ENCODE measurements around the gene PCYT1B. TPM values are rescaled to one million over a fixed set of nuclear protein-coding genes. Genes with fewer than 3 reads are reported as not detected.

PCYT1B gene
- total and polyA plus RNA-seq, 9 of the 15 experiments (the other 6 are each of a cell fraction or from before 2014, with no cell fraction given), result 0.04 to 0.34 (median 0.07) TPM; not detected in 1

- H3K36me3 ChIP-seq (ENCODE audit: control insufficient read depth, insufficient read depth, low read length), result no peaks in the 10 kb centered on the region
- WGBS (ENCODE audit: insufficient coverage, low coverage, missing lambda C conversion rate), result 10% methylated on average over 4 of the region's 4 CpGs
- H2AFZ ChIP-seq (ENCODE audit: low read depth, low read length), result no peak overlapping the region
- BruUV-seq (replicated peaks), result no TSS peak
- FAIRE-seq (no peak), DNase-seq (ENCODE audit: extremely low read depth in 1 of 4, low spot score in 3 of 4) (no peak), ATAC-seq (no peak)
- H3K4me1 ChIP-seq (replicated peaks in 1 of 2; ENCODE audit: control insufficient read depth in 2 of 2, insufficient read depth in 2 of 2, low read length in 2 of 2), result no peaks in the 10 kb centered on the region
- H3K9ac ChIP-seq (ENCODE audit: insufficient read depth in 1 of 2, low read depth in 2 of 2, low read length in 2 of 2), result no peak overlapping the region
- no peak overlapping the region for H3K27ac ChIP-seq (ENCODE audit: extremely low read depth, low read depth, low read length)
- CTCF ChIA-PET (ENCODE audit: low intra/inter-chr PET ratio), result no interaction called here
- no peaks in the 10 kb centered on the region for H4K20me1 ChIP-seq (replicated peaks; ENCODE audit: control insufficient read depth, insufficient read depth, low read length)
- no peak overlapping the region for H3K4me2 ChIP-seq (ENCODE audit: insufficient read depth, low read length)
- H3K4me3 ChIP-seq, result no peak overlapping the region
- POLR2A ChIA-PET, result interaction anchor here (1.6 kb wide), 1 partner anchor 10 kb away, joined by 4 read pairs; no protein-coding TSS in a partner anchor
- TF ChIP-seq THRAP3 (IDR thresholded peaks at IDR 0.05; ENCODE audit: borderline replicate concordance), result no peak
- TF ChIP-seq NEUROD1 (IDR thresholded peaks at IDR 0.05; ENCODE audit: borderline replicate concordance, low read depth, low read length, partially characterized antibody), result no peak
- TF ChIP-seq RNF219 (CRISPR knock-in tag; IDR thresholded peaks at IDR 0.05), result no peak
- TF ChIP-seq COPS2 (conservative IDR thresholded peaks at IDR 0.05), result no peak
- no peak for TF ChIP-seq ZNF143 (CRISPR knock-in tag; IDR thresholded peaks at IDR 0.05)
- no peak for TF ChIP-seq XRCC3 (IDR thresholded peaks at IDR 0.05)
- H3K9me3 ChIP-seq (replicated peaks; ENCODE audit: control insufficient read depth, insufficient read depth, low read depth, low read length), result no peaks in the 10 kb centered on the region
- H3K27me3 ChIP-seq (ENCODE audit: control insufficient read depth in 2 of 2, insufficient read depth in 2 of 2, low read length in 2 of 2), result peaks cover 2 to 16% of the 10 kb centered on the region in 2 experiments; a peak in 3 of 5 replicates
- H3K79me2 ChIP-seq (ENCODE audit: control insufficient read depth, insufficient read depth, low read length), result no peaks in the 10 kb centered on the region
- H3K9me1 ChIP-seq (ENCODE audit: control insufficient read depth, insufficient read depth, low read length), result no peaks in the 10 kb centered on the region
- in situ Hi-C loops (cut with MboI), result no loop called here
- intact Hi-C loops (cut with micrococcal nuclease), result no loop called here
Measured at GRCh38 chrX:24594501-24594900, 52.6 kb downstream of the PCYT1B start.

Measured in K562 (cell line).